Keratinocyte (primary cell): ENCODE results near the gene DTL. TPM values are rescaled to one million over a fixed set of nuclear protein-coding genes. Genes with fewer than 3 reads are reported as not detected.

Experiments
- DNase-seq: peaks from one replicate; pipeline ENCODE4 v3.0.0-alpha.2; 2011; ENCODE audit warnings: low read depth, missing footprints, low spot score
- FAIRE-seq: peaks from 2 replicates; lab custom pipeline; 2011; peaks lifted over from hg19 to GRCh38; lab: Jason Lieb, UNC
- H2AFZ ChIP-seq: 2 replicates; pipeline ENCODE4 v1.6.0; 2012; ENCODE audit warnings: low read length, control low read depth, inconsistent platforms; ENCODE audit not compliant: control insufficient read depth
- H3K27ac ChIP-seq: 2 replicates; pipeline ENCODE4 v1.5.1; 2011; ENCODE audit warnings: low read length; ENCODE audit not compliant: control insufficient read depth, insufficient read depth
- H3K27me3 ChIP-seq: 3 replicates; pipeline ENCODE4 v1.6.0; 2011; ENCODE audit warnings: low read length; ENCODE audit not compliant: control insufficient read depth, insufficient read depth; ENCODE audit errors: extremely low read depth
- H3K36me3 ChIP-seq, 2 experiments: 2 replicates in 1 of 2; 3 replicates in 1 of 2; pipeline ENCODE4 v1.5.1; 2011; ENCODE audit warnings: low read length in 2 of 2, mild to moderate bottlenecking in 1 of 2; ENCODE audit not compliant: control insufficient read depth in 2 of 2, insufficient read depth in 2 of 2; ENCODE audit errors: extremely low read depth in 1 of 2
- H3K4me1 ChIP-seq: 3 replicates; pipeline ENCODE4 v1.5.1; 2011; ENCODE audit warnings: low read length; ENCODE audit not compliant: control insufficient read depth, insufficient read depth; ENCODE audit errors: extremely low read depth
- H3K4me2 ChIP-seq: 3 replicates; pipeline ENCODE4 v1.6.0; 2011; ENCODE audit warnings: low read depth, low read length; ENCODE audit not compliant: control insufficient read depth, insufficient read depth; ENCODE audit errors: extremely low read depth
- H3K4me3 ChIP-seq, 3 experiments: fragments of 200-600 bp in 1 of 3; sonication (generic) in 1 of 3; 2 replicates in 2 of 3; 3 replicates in 1 of 3; pipeline ENCODE4 v1.5.1; 2011 to 2016; ENCODE audit warnings: low read length in 3 of 3, mild to moderate bottlenecking in 3 of 3, control low read depth in 2 of 3, inconsistent platforms in 1 of 3, low read depth in 1 of 3, mixed read lengths in 1 of 3, mixed run types in 1 of 3, moderate library complexity in 1 of 3; ENCODE audit not compliant: control insufficient read depth in 2 of 3, insufficient read depth in 2 of 3; ENCODE audit errors: extremely low read depth in 1 of 3
- H3K79me2 ChIP-seq: 2 replicates; pipeline ENCODE4 v1.6.0; 2012; ENCODE audit warnings: low read length; ENCODE audit not compliant: control insufficient read depth, insufficient read depth
- H3K9ac ChIP-seq: 3 replicates; pipeline ENCODE4 v1.6.0; 2011; ENCODE audit warnings: low read length; ENCODE audit not compliant: control insufficient read depth, insufficient read depth; ENCODE audit errors: extremely low read depth
- H3K9me1 ChIP-seq: 3 replicates; pipeline ENCODE4 v1.6.0; 2011; ENCODE audit warnings: low read length; ENCODE audit not compliant: control insufficient read depth, insufficient read depth; ENCODE audit errors: extremely low read depth
- H3K9me3 ChIP-seq: 2 replicates; pipeline ENCODE4 v1.5.1; 2012; ENCODE audit warnings: low read depth, low read length; ENCODE audit not compliant: control insufficient read depth
- H4K20me1 ChIP-seq: 3 replicates; pipeline ENCODE4 v1.6.0; 2011; ENCODE audit warnings: low read length; ENCODE audit not compliant: control insufficient read depth, insufficient read depth; ENCODE audit errors: extremely low read depth
- EZH2 ChIP-seq: IDR thresholded peaks from one replicate; pipeline ENCODE4 v1.6.1; 2012; ENCODE audit warnings: inconsistent platforms, mild to moderate bottlenecking, low read length, moderate library complexity
- dilution Hi-C: fragments of 300-500 bp; cut with MboI; formaldehyde crosslinking; loops from one replicate; pipeline ENCODE4 v1.7.0; 2020; ENCODE audit warnings: low sequenced_read_pairs; ENCODE audit not compliant: extremely low pct_ligation_motif_present
- polyA plus RNA-seq, 5 experiments: library from polyadenylated mRNA; depleted of rRNA in 3 of 5; stranded (reverse) in 3 of 5; stranded (forward) in 1 of 5; unstranded in 1 of 5; fragments of >200 nt; gene quantifications; 1 replicate in 1 of 5; 2 replicates in 3 of 5; 3 replicates in 1 of 5; pipeline versions ENCODE4 v1.2.1 to v1.2.3, GENCODE V29; 2011 to 2012; ENCODE audit warnings: missing spikeins in 2 of 5, low read depth in 1 of 5, low replicate concordance in 1 of 5
- TF ChIP-seq, protein P1 (sequence below), 3 experiments: IDR thresholded peaks in 1 of 3; conservative IDR thresholded peaks in 1 of 3; optimal IDR thresholded peaks in 1 of 3; 2 replicates in 2 of 3; 3 replicates in 1 of 3; pipeline versions ENCODE3 to v1.5.1; 2011; ENCODE audit warnings: low read length in 3 of 3, mild to moderate bottlenecking in 3 of 3, moderate library complexity in 2 of 3, control low read depth in 1 of 3, inconsistent platforms in 1 of 3; ENCODE audit not compliant: insufficient read depth in 2 of 3; ENCODE audit errors: extremely low read depth in 1 of 3

Gene DTL
- polyA plus RNA-seq, 1 donor (not counting 4 experiments of a cell fraction or from before 2014, with no cell fraction given): 9.3 TPM

- H3K79me2 ChIP-seq: no peaks in the 10 kb centered on the region
- H4K20me1 ChIP-seq: no peaks in the 10 kb centered on the region
- H3K9me1 ChIP-seq: no peaks in the 10 kb centered on the region
- H3K27ac ChIP-seq: no peak overlapping the region
- TF ChIP-seq, protein P1, sequence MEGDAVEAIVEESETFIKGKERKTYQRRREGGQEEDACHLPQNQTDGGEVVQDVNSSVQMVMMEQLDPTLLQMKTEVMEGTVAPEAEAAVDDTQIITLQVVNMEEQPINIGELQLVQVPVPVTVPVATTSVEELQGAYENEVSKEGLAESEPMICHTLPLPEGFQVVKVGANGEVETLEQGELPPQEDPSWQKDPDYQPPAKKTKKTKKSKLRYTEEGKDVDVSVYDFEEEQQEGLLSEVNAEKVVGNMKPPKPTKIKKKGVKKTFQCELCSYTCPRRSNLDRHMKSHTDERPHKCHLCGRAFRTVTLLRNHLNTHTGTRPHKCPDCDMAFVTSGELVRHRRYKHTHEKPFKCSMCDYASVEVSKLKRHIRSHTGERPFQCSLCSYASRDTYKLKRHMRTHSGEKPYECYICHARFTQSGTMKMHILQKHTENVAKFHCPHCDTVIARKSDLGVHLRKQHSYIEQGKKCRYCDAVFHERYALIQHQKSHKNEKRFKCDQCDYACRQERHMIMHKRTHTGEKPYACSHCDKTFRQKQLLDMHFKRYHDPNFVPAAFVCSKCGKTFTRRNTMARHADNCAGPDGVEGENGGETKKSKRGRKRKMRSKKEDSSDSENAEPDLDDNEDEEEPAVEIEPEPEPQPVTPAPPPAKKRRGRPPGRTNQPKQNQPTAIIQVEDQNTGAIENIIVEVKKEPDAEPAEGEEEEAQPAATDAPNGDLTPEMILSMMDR (optimal IDR thresholded peaks at IDR 0.05 in 1 of 3, IDR thresholded peaks at IDR 0.05 in 1 of 3, conservative IDR thresholded peaks at IDR 0.05 in 1 of 3; ENCODE audit: extremely low read depth in 1 of 3, insufficient read depth in 2 of 3, low read length in 3 of 3): no peak
- no peak for TF ChIP-seq EZH2
- FAIRE-seq (no peak), DNase-seq (no peak)
- H2AFZ ChIP-seq: no peak overlapping the region
- H3K9ac ChIP-seq: no peak overlapping the region
- H3K27me3 ChIP-seq: no peaks in the 10 kb centered on the region
- dilution Hi-C loops: no loop called here
- H3K36me3 ChIP-seq: peaks cover 0 to 5% of the 10 kb centered on the region in 2 experiments
- H3K4me1 ChIP-seq: peaks cover 14% of the 10 kb centered on the region
- no peak overlapping the region for H3K4me3 ChIP-seq
- H3K4me2 ChIP-seq: no peak overlapping the region
- H3K9me3 ChIP-seq: no peaks in the 10 kb centered on the region
Measured at GRCh38 chr1:212089560-212090163, 54.1 kb downstream of the DTL start.

- DNase-seq (no peak), FAIRE-seq (no peak)
- Histone ChIP-seq H3K36me3 (peaks cover 0 to 5% of the 10 kb centered on the region in 2 experiments), H3K79me2 (no peaks in the 10 kb centered on the region), H2AFZ (no peak overlapping the region), H3K4me1 (peaks cover 14% of the 10 kb centered on the region), H4K20me1 (no peaks in the 10 kb centered on the region), H3K27me3 (no peaks in the 10 kb centered on the region), H3K9me3 (no peaks in the 10 kb centered on the region), H3K9me1 (no peaks in the 10 kb centered on the region), H3K4me3 (no peak overlapping the region), H3K27ac (no peak overlapping the region), H3K9ac (no peak overlapping the region), H3K4me2 (no peak overlapping the region)
- dilution Hi-C loops: no loop called here
- no peak for TF ChIP-seq EZH2
Measured at GRCh38 chr1:212091438-212092121, 56.0 kb downstream of the DTL start.
